ENCODE data around the gene PDE1A. TPM values are rescaled to one million over a fixed set of nuclear protein-coding genes. Genes with fewer than 3 reads are reported as not detected.
A peak's percentile ranks its signal among the peaks of the same experiment; 100 is the strongest.

Gene PDE1A
- total and polyA plus RNA-seq, 2 of the 4 experiments (the other 2 are of a cell fraction): 0.24 to 0.90 TPM

GRCh38 chr2:182355815-182356214, 71.0 kb downstream of the PDE1A start:
- H4K91ac ChIP-seq (ENCODE audit: insufficient read depth, low read depth, low read length): no peak overlapping the region
- H2AFZ ChIP-seq (replicated peaks; ENCODE audit: low read length, poor library complexity): no peak overlapping the region
- no peak overlapping the region for H3K9ac ChIP-seq (ENCODE audit: low read depth, low read length)
- H4K20me1 ChIP-seq (ENCODE audit: insufficient read depth, low read length): no peaks in the 10 kb centered on the region
- no CpG with 5 or more reads among the region's 1 CpG for WGBS, 2 experiments (ENCODE audit: extremely low coverage in 2 of 2, insufficient read length in 1 of 2)
- no peak overlapping the region for H3K4me2 ChIP-seq (ENCODE audit: low read depth, low read length)
- H3K23ac ChIP-seq (ENCODE audit: low read depth, low read length): no peak overlapping the region
- dilution Hi-C loops (cut with HindIII; ENCODE audit: low sequenced_read_pairs, unreplicated experiment) (no loop called here), intact Hi-C loops (cut with micrococcal nuclease) (no loop called here), in situ Hi-C loops (cut with MboI; ENCODE audit: low sequenced_read_pairs) (no loop called here)
- H3K56ac ChIP-seq (ENCODE audit: extremely low read depth, insufficient read depth, low read length): no peak overlapping the region
- H2BK120ac ChIP-seq (ENCODE audit: low read depth, low read length): no peak overlapping the region
- H2BK15ac ChIP-seq (ENCODE audit: low read depth, low read length): no peak overlapping the region
- H2BK20ac ChIP-seq (ENCODE audit: low read depth, low read length): no peak overlapping the region
- H3K4me3 ChIP-seq (ENCODE audit: insufficient read depth, low read depth, low read length): no peak overlapping the region
- ChIA-PET CTCF (no interaction called here), POLR2A (ENCODE audit: unreplicated experiment) (no interaction called here)
- no peak for TF ChIP-seq CHD1 (IDR thresholded peaks at IDR 0.05; ENCODE audit: low read depth, low read length)
- TF ChIP-seq CEBPB (IDR thresholded peaks at IDR 0.05; ENCODE audit: low read depth, low read length): peak; percentile 88
- no peak for TF ChIP-seq RFX5 (IDR thresholded peaks at IDR 0.05; ENCODE audit: low read depth, low read length)
- no peak overlapping the region for H3K14ac ChIP-seq (replicated peaks; ENCODE audit: low read depth, low read length)
- no peaks in the 10 kb centered on the region; the same call in 1 of the 2 replicates for H3K9me1 ChIP-seq (ENCODE audit: insufficient read depth, low read length)
- H3K79me1 ChIP-seq (ENCODE audit: low read depth in 1 of 2, low read length in 2 of 2): no peaks in the 10 kb centered on the region
- H3K27me3 ChIP-seq (ENCODE audit: control insufficient read depth, insufficient read depth, low read length): no peaks in the 10 kb centered on the region
- no peak overlapping the region for H2BK5ac ChIP-seq (ENCODE audit: low read depth, low read length, poor library complexity, severe bottlenecking)
- H3K4ac ChIP-seq (ENCODE audit: low read depth, low read length): no peak overlapping the region
- H2AK5ac ChIP-seq (ENCODE audit: low read depth, low read length): no peak overlapping the region
- DNase-seq (peak; percentile 56), ATAC-seq (ENCODE audit: low read depth) (no peak)
- no peaks in the 10 kb centered on the region for H3K36me3 ChIP-seq (ENCODE audit: control insufficient read depth, insufficient read depth, low read length)
- BruUV-seq (replicated peaks): no TSS peak
- H3K27ac ChIP-seq (ENCODE audit: insufficient read depth, low read length): no peak overlapping the region
- H4K8ac ChIP-seq (ENCODE audit: low read depth in 2 of 2, low read length in 2 of 2): no peak overlapping the region
- H4K5ac ChIP-seq (ENCODE audit: low read depth, low read length): no peak overlapping the region
- H3K9me3 ChIP-seq (ENCODE audit: control insufficient read depth, insufficient read depth, low read length): no peaks in the 10 kb centered on the region
- H3K18ac ChIP-seq (ENCODE audit: low read depth, low read length): no peak overlapping the region
- no peak overlapping the region for H2AK9ac ChIP-seq (replicated peaks; ENCODE audit: low read depth, low read length, poor library complexity)
- peaks cover 4% of the 10 kb centered on the region; the same call in 1 of the 2 replicates for H3K4me1 ChIP-seq (ENCODE audit: control insufficient read depth, insufficient read depth, low read length)
